Neural progenitor cell (in vitro differentiated cells): ENCODE measurements around the gene UBTD1. TPM values are rescaled to one million over a fixed set of nuclear protein-coding genes. Genes with fewer than 3 reads are reported as not detected.

Experiments
- DNase-seq: peaks from one replicate; pipeline ENCODE4 v3.0.0-alpha.2; 2016; ENCODE audit warnings: low spot score
- H2AFZ ChIP-seq: fragments of 200-600 bp; sonication (generic); replicated peaks from 2 replicates; pipeline ENCODE4 v1.6.1; 2016; ENCODE audit warnings: antibody characterized with exemption
- H3F3A ChIP-seq: fragments of 200-600 bp; sonication (generic); 2 replicates; pipeline ENCODE4 v1.6.1; 2016; ENCODE audit warnings: antibody characterized with exemption, low read depth
- H3K27ac ChIP-seq: fragments of 200-600 bp; sonication (generic); 2 replicates; pipeline ENCODE4 v1.5.1; 2016; ENCODE audit warnings: mild to moderate bottlenecking
- H3K27me3 ChIP-seq: fragments of 200-600 bp; sonication (generic); 2 replicates; pipeline ENCODE4 v1.6.1; 2016; ENCODE audit warnings: mild to moderate bottlenecking, moderate library complexity
- H3K36me3 ChIP-seq: fragments of 200-600 bp; sonication (generic); 2 replicates; pipeline ENCODE4 v1.5.1; 2016
- H3K4me1 ChIP-seq: fragments of 200-600 bp; sonication (generic); 2 replicates; pipeline ENCODE4 v1.6.1; 2016; ENCODE audit warnings: mixed run types
- H3K4me2 ChIP-seq: fragments of 200-600 bp; sonication (generic); 2 replicates; pipeline ENCODE4 v1.6.1; 2016
- H3K4me3 ChIP-seq: fragments of 200-600 bp; sonication (generic); 2 replicates; pipeline ENCODE4 v1.5.1; 2016
- H3K79me2 ChIP-seq: fragments of 200-600 bp; sonication (generic); 2 replicates; pipeline ENCODE4 v1.6.1; 2016; ENCODE audit warnings: low read depth
- H3K9ac ChIP-seq: fragments of 200-600 bp; sonication (generic); 2 replicates; pipeline ENCODE4 v1.6.1; 2016
- H3K9me3 ChIP-seq: fragments of 200-600 bp; sonication (generic); 2 replicates; pipeline ENCODE4 v1.5.1; 2016; ENCODE audit warnings: low read depth
- H4K20me1 ChIP-seq: fragments of 200-600 bp; sonication (generic); 2 replicates; pipeline ENCODE4 v1.6.1; 2016; ENCODE audit warnings: low read depth
- H3K27ac Mint-ChIP-seq: 3 replicates; pipeline ENCODE4 v1.8.0; 2021; ENCODE audit warnings: mixed read lengths
- H3K27me3 Mint-ChIP-seq: 2 replicates; pipeline ENCODE4 v1.8.0; 2022; ENCODE audit warnings: low read depth, mild to moderate bottlenecking, inconsistent platforms, moderate library complexity, mixed read lengths; ENCODE audit not compliant: insufficient read depth
- H3K36me3 Mint-ChIP-seq: 3 replicates; pipeline ENCODE4 v1.8.0; 2021; ENCODE audit warnings: mixed read lengths
- H3K4me1 Mint-ChIP-seq: 3 replicates; pipeline ENCODE4 v1.8.0; 2021; ENCODE audit warnings: mixed read lengths
- H3K4me3 Mint-ChIP-seq: 3 replicates; pipeline ENCODE4 v1.8.0; 2021; ENCODE audit warnings: mild to moderate bottlenecking, moderate library complexity, mixed read lengths
- H3K9me3 Mint-ChIP-seq: 3 replicates; pipeline ENCODE4 v1.8.0; 2020; ENCODE audit warnings: mixed read lengths
- CTCF ChIP-seq: fragments of 200-600 bp; sonication (generic); IDR thresholded peaks from 2 replicates; pipeline ENCODE4 v1.5.1; 2017; ENCODE audit warnings: antibody characterized with exemption, mild to moderate bottlenecking
- EZH2 ChIP-seq: fragments of 200-600 bp; sonication (generic); IDR thresholded peaks from 2 replicates; pipeline ENCODE4 v1.6.1; 2017; ENCODE audit warnings: antibody characterized with exemption, mild to moderate bottlenecking, moderate library complexity
- EZH2phosphoT487 ChIP-seq: fragments of 200-600 bp; sonication (generic); IDR thresholded peaks from 2 replicates; pipeline ENCODE4 v1.6.1; 2017; ENCODE audit warnings: antibody characterized with exemption
- total RNA-seq: library from RNA; depleted of rRNA; stranded (reverse); fragments of >200 nt; gene quantifications from 2 replicates; pipeline ENCODE4 v1.2.3, GENCODE V29; 2015; ENCODE audit warnings: low replicate concordance

UBTD1 gene
- total RNA-seq, 1 donor from 2014 or later: 4.7 TPM

GRCh38 chr10:97502916-97503315 lies 4.2 kb downstream of the UBTD1 start:
- Mint-ChIP-seq H3K4me1 (peaks cover 10% of the 10 kb centered on the region), H3K36me3 (no peaks in the 10 kb centered on the region), H3K27me3 (peaks cover 16% of the 10 kb centered on the region), H3K9me3 (no peaks in the 10 kb centered on the region), H3K4me3 (no peak overlapping the region), H3K27ac (no peak overlapping the region)
- TF ChIP-seq CTCF (no peak), EZH2 (no peak), EZH2phosphoT487 (no peak)
- Histone ChIP-seq H3K4me1 (peaks cover 12% of the 10 kb centered on the region), H3K27me3 (peaks cover 29% of the 10 kb centered on the region), H3K9ac (no peak overlapping the region), H3K36me3 (no peaks in the 10 kb centered on the region), H3K79me2 (peaks cover 31% of the 10 kb centered on the region), H3F3A (peaks cover 6% of the 10 kb centered on the region), H3K4me2 (no peak overlapping the region), H3K9me3 (no peaks in the 10 kb centered on the region), H4K20me1 (peaks cover 24% of the 10 kb centered on the region), H3K27ac (no peak overlapping the region), H3K4me3 (no peak overlapping the region), H2AFZ (no peak overlapping the region)
- no peak for DNase-seq

GRCh38 chr10:97503406-97503805 lies 4.7 kb downstream of the UBTD1 start:
- TF ChIP-seq CTCF (no peak), EZH2 (no peak)
- peaks cover 10% of the 10 kb centered on the region for H3K4me1 Mint-ChIP-seq
- H3K9ac ChIP-seq: no peak overlapping the region
- H3K79me2 ChIP-seq: peaks cover 29% of the 10 kb centered on the region
- no peak overlapping the region for H3K4me3 Mint-ChIP-seq
- no peaks in the 10 kb centered on the region for H3K36me3 Mint-ChIP-seq
- no peak overlapping the region for H3K27ac ChIP-seq
- H3K9me3 ChIP-seq: no peaks in the 10 kb centered on the region
- no peak overlapping the region for H3K4me3 ChIP-seq
- H3K27me3 ChIP-seq: peaks cover 29% of the 10 kb centered on the region
- H3K27me3 Mint-ChIP-seq: peaks cover 16% of the 10 kb centered on the region
- no peaks in the 10 kb centered on the region for H3K36me3 ChIP-seq
- H3K9me3 Mint-ChIP-seq: no peaks in the 10 kb centered on the region
- H3F3A ChIP-seq: peaks cover 1% of the 10 kb centered on the region
- H4K20me1 ChIP-seq: peaks cover 24% of the 10 kb centered on the region
- no peak overlapping the region for H3K4me2 ChIP-seq
- no peak overlapping the region for H3K27ac Mint-ChIP-seq
- no peak for DNase-seq
- H3K4me1 ChIP-seq: peaks cover 12% of the 10 kb centered on the region
- H2AFZ ChIP-seq: no peak overlapping the region

GRCh38 chr10:97505152-97505551 lies 6.4 kb downstream of the UBTD1 start:
- Histone ChIP-seq H3K4me1 (peaks cover 5% of the 10 kb centered on the region), H4K20me1 (peaks cover 18% of the 10 kb centered on the region), H3K27ac (no peak overlapping the region), H3F3A (no peaks in the 10 kb centered on the region), H3K27me3 (peaks cover 18% of the 10 kb centered on the region), H3K4me2 (no peak overlapping the region), H3K79me2 (peaks cover 35% of the 10 kb centered on the region), H3K9ac (no peak overlapping the region), H3K36me3 (no peaks in the 10 kb centered on the region), H3K4me3 (no peak overlapping the region), H2AFZ (no peak overlapping the region), H3K9me3 (no peaks in the 10 kb centered on the region)
- Mint-ChIP-seq H3K9me3 (no peaks in the 10 kb centered on the region), H3K27me3 (peaks cover 11% of the 10 kb centered on the region), H3K27ac (no peak overlapping the region), H3K4me3 (no peak overlapping the region), H3K4me1 (peaks cover 4% of the 10 kb centered on the region), H3K36me3 (no peaks in the 10 kb centered on the region)
- TF ChIP-seq EZH2phosphoT487 (no peak), EZH2 (no peak), CTCF (no peak)
- DNase-seq: no peak
